Sigmoid colon (tissue), 7 donors: Measurements from ENCODE around the gene KCNJ10. TPM values are rescaled to one million over a fixed set of nuclear protein-coding genes. Genes with fewer than 3 reads are reported as not detected.
"Not testable (repeated sequence)": the region's sequence is repeated elsewhere in the genome, so short reads cannot be mapped to it uniquely, and the experiment has no call there.

Experiments used
- DNase-seq: peaks from one replicate; pipeline ENCODE4 v3.0.0-alpha.2; 2019
- H3K27ac ChIP-seq, 4 donors: fragments of 200-600 bp; sonication (generic); one replicate each; pipeline ENCODE4 v1.5.1; 2016 to 2019; ENCODE audit warnings: mild to moderate bottlenecking in 1 of 4
- H3K27me3 ChIP-seq, 3 donors: fragments of 200-600 bp; sonication (generic); one replicate each; pipeline ENCODE4 v1.5.1; 2019; ENCODE audit warnings: mild to moderate bottlenecking in 1 of 3
- H3K36me3 ChIP-seq, 4 donors: fragments of 200-600 bp; sonication (generic); one replicate each; pipeline ENCODE4 v1.5.1; 2016 to 2019
- H3K4me1 ChIP-seq, 4 donors: fragments of 200-600 bp; sonication (generic); one replicate each; pipeline ENCODE4 v1.5.1; 2017 to 2019
- H3K4me3 ChIP-seq, 4 donors: fragments of 200-600 bp; sonication (generic); one replicate each; pipeline ENCODE4 v1.5.1; 2017 to 2019; ENCODE audit warnings: mild to moderate bottlenecking in 2 of 4, moderate library complexity in 1 of 4
- H3K9me3 ChIP-seq, 4 donors: fragments of 200-600 bp in 3 of 4; sonication (generic) in 3 of 4; one replicate each; pipeline versions ENCODE4 v1.5.1 to v1.6.1; 2013 to 2019
- CTCF ChIP-seq, 4 experiments: fragments of 450-650 bp in 3 of 4; fragments of 200-600 bp in 1 of 4; IDR thresholded peaks; one replicate each; pipeline ENCODE4 v1.5.1; 2016 to 2019; ENCODE audit warnings: antibody characterized with exemption in 4 of 4, mild to moderate bottlenecking in 3 of 4, moderate library complexity in 2 of 4
- EP300 ChIP-seq, 4 donors: sonication (generic); formaldehyde crosslinking; IDR thresholded peaks; one replicate each; pipeline ENCODE4 v1.6.1; 2017; ENCODE audit warnings: antibody characterized with exemption in 4 of 4
- POLR2A ChIP-seq, 2 donors: fragments of 450-650 bp; IDR thresholded peaks; one replicate each; pipeline ENCODE4 v1.6.1; 2016; ENCODE audit warnings: antibody characterized with exemption in 2 of 2, mild to moderate bottlenecking in 2 of 2, moderate library complexity in 2 of 2
- POLR2AphosphoS5 ChIP-seq, 4 donors: sonication (generic); formaldehyde crosslinking; IDR thresholded peaks; one replicate each; pipeline ENCODE4 v1.6.1; 2017; ENCODE audit warnings: antibody characterized with exemption in 4 of 4
- WGBS, 2 donors: extraction: QIAGEN DNeasy Blood & Tissue Kit; methylation state at CpG; one replicate each; pipeline ENCODE4 v1.1.7; 2013; 5-methylcytosine and 5-hydroxymethylcytosine counted together
- intact Hi-C: fragments of 100-400 bp; cut with DNase I; formaldehyde crosslinking; loops from one replicate; pipeline ENCODE4 v1.15.1; 2023
- polyA plus RNA-seq, 3 donors: library from polyadenylated mRNA; stranded (reverse); fragments of 200-250 nt; gene quantifications; one replicate each; pipeline ENCODE4 v1.2.3, GENCODE V29; 2013
- total RNA-seq, 4 donors: library from RNA; depleted of rRNA; stranded (reverse); fragments of >200 nt; gene quantifications; one replicate each; pipeline ENCODE4 v1.1.0, GENCODE V29; 2016
- donor health status: healthy with polysubstance abuse.
- donor health status: Bipolar disorder and iron deficiency.
- donor health status: healthy.

The KCNJ10 gene
- total and polyA plus RNA-seq, 7 donors, result 0.23 to 1.3 (median 0.31) TPM; not detected in 3

DNA sequence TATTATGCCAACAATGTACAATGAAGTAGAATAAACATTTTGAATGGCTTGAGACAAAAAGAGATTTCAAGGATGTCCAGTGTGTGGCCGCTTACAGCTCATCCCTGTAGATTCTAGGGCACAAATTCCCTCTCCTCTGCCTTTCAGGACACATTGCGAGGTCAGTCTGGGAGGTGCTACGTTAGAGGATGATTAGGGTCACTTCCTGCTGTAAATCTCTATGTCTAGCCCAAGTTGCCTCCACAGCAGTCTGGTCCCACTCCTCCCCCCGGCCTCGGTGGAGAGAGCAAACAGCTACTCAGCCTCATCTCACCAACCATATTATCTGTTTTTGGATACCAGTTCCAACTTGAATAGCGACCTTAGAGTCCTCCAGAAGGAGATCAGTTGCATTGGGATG is 17.0 kb downstream of the KCNJ10 start:
- no peak overlapping the region for H3K4me3 ChIP-seq
- H3K4me1 ChIP-seq, result peaks cover 0 to 7% (median 0%) of the 10 kb centered on the region in 4 donors
- intact Hi-C loops, result no loop called here
- no peak for DNase-seq
- TF ChIP-seq POLR2AphosphoS5 (IDR thresholded peaks at IDR 0.05) (no peak), POLR2A (IDR thresholded peaks at IDR 0.05) (no peak), EP300 (IDR thresholded peaks at IDR 0.05) (no peak), CTCF (IDR thresholded peaks at IDR 0.05) (no peak)
- H3K27me3 ChIP-seq, result no peaks in the 10 kb centered on the region
- 50 to 57% methylated on average over 6 of the region's 6 CpGs for WGBS, 2 donors
- no peaks in the 10 kb centered on the region for H3K9me3 ChIP-seq
- H3K27ac ChIP-seq, result no peak overlapping the region
- H3K36me3 ChIP-seq, result no peaks in the 10 kb centered on the region

DNA sequence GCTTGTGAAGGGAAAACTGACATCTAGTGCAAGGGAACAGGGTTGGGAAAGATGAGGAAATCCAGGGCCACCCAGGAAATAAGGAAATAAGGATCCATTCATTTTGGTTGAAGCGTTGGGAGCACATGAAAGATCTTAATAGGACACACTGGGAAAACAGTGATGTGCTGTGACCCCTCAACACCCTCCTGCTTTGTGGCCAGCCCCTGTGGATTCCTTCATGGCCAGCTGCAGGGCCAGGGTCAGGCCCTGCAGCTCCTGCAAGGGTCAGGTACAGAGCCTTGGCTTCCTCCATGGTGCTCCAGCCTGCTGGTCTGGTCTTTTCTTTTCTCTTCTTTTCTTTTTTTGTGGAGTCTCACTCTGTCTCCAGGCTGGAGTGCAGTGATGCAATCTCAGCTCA is 19.3 kb downstream of the KCNJ10 start:
- no peak for DNase-seq
- H3K4me1 ChIP-seq, result peaks cover 0 to 26% (median 15%) of the 10 kb centered on the region in 4 donors
- no peak overlapping the region for H3K27ac ChIP-seq
- H3K27me3 ChIP-seq, result no peaks in the 10 kb centered on the region
- H3K36me3 ChIP-seq, result no peaks in the 10 kb centered on the region
- 84 to 85% methylated on average over 1 of the region's 1 CpG for WGBS, 2 donors
- no peaks in the 10 kb centered on the region for H3K9me3 ChIP-seq
- no peak overlapping the region for H3K4me3 ChIP-seq
- TF ChIP-seq POLR2AphosphoS5 (IDR thresholded peaks at IDR 0.05) (no peak), EP300 (IDR thresholded peaks at IDR 0.05) (no peak), CTCF (IDR thresholded peaks at IDR 0.05) (no peak), POLR2A (IDR thresholded peaks at IDR 0.05) (no peak)
- intact Hi-C loops, result no loop called here

- H3K36me3 ChIP-seq, H3K9me3 ChIP-seq, H3K27ac ChIP-seq, H3K27me3 ChIP-seq, DNase-seq, intact Hi-C loops, H3K4me3 ChIP-seq: not testable (repeated sequence)
- H3K4me1 ChIP-seq, result peaks cover 0 to 26% (median 15%) of the 10 kb centered on the region in 4 donors
- WGBS, 2 donors, result 62 to 74% methylated on average over 2 of the region's 2 CpGs
Observed at GRCh38 chr1:160050182-160050581, 19.8 kb downstream of the KCNJ10 start.

DNA sequence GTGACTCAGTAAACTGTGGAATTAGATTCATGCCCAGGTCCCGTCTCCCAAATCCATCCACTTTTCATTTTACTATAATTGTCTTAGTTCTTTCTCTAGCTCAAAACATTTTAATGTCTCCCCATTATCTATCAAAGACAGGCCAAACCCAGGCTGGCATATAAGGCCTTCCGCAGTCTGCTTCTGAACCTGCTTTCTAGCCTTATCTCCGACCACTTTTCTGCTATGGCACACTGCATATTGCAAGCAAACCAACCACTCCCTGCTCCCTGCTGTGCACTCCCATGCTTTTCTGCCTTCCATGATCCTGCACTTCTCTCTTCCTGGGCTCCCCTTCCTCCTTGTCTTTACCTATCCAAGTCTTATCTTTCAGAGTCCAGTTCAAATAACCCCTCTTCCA is 20.9 kb downstream of the KCNJ10 start:
- DNase-seq, result no peak
- H3K36me3 ChIP-seq, result no peaks in the 10 kb centered on the region
- no peaks in the 10 kb centered on the region for H3K27me3 ChIP-seq
- TF ChIP-seq POLR2AphosphoS5 (IDR thresholded peaks at IDR 0.05) (no peak), CTCF (IDR thresholded peaks at IDR 0.05) (no peak), EP300 (IDR thresholded peaks at IDR 0.05) (no peak)
- H3K4me1 ChIP-seq, result peaks cover 0 to 26% (median 15%) of the 10 kb centered on the region in 4 donors
- no peaks in the 10 kb centered on the region for H3K9me3 ChIP-seq
- H3K27ac ChIP-seq, result no peak overlapping the region
- intact Hi-C loops, result no loop called here
- H3K4me3 ChIP-seq, result no peak overlapping the region
- WGBS, 2 donors, result 82 to 89% methylated on average over 3 of the region's 3 CpGs

DNA sequence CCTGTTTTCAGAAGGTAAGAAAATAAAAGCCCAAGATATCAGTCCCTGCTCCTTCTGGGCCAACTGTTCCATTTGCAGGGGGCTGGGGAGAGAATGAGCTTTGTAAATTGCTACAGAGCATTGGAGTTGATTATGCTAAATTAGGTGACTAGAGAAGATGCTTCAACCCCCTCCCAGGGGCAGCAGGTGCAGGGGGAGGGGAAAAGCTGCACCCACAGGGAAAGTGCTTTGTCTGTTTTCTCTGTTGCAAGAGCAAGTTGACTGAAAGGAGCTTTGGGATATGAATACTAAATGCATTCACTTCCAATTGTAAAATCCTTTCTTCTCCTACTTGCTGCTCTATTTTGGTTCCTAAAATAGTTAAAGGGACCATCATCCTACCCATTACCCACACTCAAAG is 21.6 kb downstream of the KCNJ10 start:
- TF ChIP-seq POLR2A (IDR thresholded peaks at IDR 0.05), result no peak
- TF ChIP-seq POLR2AphosphoS5 (IDR thresholded peaks at IDR 0.05), result no peak
- no peak for TF ChIP-seq EP300 (IDR thresholded peaks at IDR 0.05)
- no peak for TF ChIP-seq CTCF (IDR thresholded peaks at IDR 0.05)
- no peaks in the 10 kb centered on the region for H3K9me3 ChIP-seq
- no peaks in the 10 kb centered on the region for H3K36me3 ChIP-seq
- peaks cover 0 to 26% (median 15%) of the 10 kb centered on the region in 4 donors for H3K4me1 ChIP-seq
- no peaks in the 10 kb centered on the region for H3K27me3 ChIP-seq
- intact Hi-C loops, result no loop called here
- H3K27ac ChIP-seq, result no peak overlapping the region
- DNase-seq, result no peak
- H3K4me3 ChIP-seq, result no peak overlapping the region
